Right renal pelvis (tissue), 4 donors: Measurements from ENCODE around the gene SIRT2. TPM values are rescaled to one million over a fixed set of nuclear protein-coding genes. Genes with fewer than 3 reads are reported as not detected.

Source experiments
- DNase-seq, 4 donors: peaks; one replicate each; pipeline ENCODE4 v3.0.0-alpha.2; 2013; ENCODE audit warnings: low read depth in 4 of 4, low spot score in 3 of 4, missing footprints in 1 of 4
- polyA plus RNA-seq, 4 donors: library from polyadenylated mRNA; unstranded; fragments of 120-200 nt; gene quantifications; one replicate each; pipeline ENCODE4 v1.2.1, GENCODE V29; 2013; ENCODE audit not compliant: insufficient read length in 4 of 4

Gene SIRT2
- polyA plus RNA-seq, 4 donors, result 42.0 to 46.0 (median 43.1) TPM

DNA sequence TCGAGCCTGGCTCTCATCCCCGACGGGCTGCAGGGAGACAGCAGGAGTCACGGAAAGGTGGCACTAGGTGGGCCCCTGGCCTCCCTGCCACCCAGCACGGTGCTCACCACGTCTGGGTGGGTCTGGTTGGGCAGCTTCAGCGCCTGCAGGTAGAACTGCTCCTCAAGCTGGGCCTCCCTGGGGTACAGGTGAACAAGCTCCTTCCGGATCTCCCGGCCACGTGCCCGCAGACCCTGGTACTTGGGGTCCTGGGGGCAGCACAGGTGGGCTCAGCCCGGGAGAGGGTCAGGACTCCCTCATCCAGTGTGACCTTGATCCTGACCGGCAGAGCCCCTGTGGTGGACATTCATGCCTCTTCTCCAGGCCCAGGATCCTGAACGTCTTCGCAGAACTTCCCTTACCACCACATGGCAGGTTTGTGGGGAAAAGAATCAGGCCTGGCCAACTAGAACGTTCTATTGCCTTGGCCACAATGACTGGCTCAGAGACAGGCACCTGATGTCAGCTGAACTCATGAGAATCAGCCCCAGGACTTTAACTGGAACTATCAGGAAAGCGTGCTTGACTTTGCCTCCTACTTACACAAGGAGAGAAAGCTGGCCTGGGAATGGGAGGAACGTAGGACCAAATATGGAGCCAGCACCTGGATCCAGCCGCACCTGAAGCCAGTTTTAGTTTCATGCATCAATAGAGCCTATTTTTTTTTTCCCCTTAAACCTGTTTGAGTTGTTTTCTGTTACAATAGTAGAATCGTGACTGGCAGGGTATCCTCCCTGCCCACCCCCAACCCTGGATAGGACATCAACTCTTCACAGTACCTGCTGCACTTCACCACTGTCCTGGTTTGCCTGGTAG lies 22.2 kb upstream of the SIRT2 start:
- no peak for DNase-seq

DNA sequence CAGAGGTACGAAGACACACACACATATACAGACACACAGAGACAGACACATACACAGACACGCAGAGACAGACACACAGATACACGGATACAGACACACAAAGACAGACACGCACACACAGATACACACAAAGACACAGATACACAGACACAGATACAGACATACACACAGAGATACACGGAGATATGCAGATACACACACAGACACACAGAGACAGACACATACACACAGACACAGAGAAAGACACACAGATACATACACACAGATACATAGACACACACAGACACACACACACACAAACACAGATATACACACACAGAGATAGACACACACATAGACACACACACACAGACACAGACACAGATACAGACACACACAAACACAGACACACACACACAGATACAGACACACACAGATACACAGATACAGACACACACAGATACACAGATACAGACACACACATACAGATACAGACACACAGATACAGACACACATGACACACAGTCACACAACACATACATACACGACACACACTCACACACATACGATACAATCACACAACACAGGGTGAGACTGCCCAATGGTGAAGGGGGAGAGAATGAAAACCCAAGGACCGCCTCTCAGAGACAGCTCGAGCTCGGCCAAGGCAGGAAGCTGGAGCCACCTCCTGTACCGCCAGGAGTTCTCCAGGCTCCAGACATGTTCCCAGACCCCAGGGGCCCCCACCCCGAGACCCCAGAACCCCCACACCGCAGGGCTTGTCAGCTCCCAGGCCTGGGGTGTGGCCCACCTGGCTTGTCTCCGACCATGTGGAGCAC lies 21.4 kb upstream of the SIRT2 start:
- no peak for DNase-seq

DNA sequence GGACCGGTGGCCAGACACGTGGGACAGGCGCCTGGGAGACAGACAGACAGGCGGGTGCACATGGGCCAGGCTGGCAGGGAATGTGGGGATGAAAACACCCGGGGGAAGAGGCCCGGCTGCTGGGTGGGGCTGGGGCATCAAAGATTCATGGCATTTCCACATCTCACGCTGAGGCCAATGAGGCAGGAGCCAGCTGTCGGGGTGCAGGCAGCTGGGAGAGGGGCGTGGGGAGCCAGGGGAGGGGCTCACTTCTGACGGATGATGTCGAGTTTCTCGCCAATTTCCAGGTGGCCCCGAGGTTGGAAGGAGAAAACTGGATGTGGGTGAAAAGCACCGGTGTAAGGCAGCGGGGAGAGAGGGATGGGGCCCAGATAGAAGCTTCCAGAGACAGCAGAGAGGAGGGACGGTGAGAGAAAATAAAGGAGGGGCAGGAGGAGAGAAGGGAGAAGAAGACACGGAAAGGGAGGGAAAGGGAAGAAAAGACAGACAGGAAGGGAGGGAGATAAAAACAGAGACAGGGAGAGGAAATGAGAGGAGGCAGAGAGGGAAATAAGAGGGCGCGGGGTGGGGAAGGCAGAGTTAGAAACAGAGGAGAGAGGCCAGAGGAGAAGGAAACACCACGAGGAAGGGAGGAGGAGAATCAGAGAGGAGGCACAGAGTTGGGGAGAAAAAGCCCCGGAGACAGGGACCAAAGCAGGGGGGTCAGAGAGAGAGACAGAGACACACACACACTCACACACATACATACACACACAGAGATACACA lies 20.6 kb upstream of the SIRT2 start:
- no peak for DNase-seq

DNA sequence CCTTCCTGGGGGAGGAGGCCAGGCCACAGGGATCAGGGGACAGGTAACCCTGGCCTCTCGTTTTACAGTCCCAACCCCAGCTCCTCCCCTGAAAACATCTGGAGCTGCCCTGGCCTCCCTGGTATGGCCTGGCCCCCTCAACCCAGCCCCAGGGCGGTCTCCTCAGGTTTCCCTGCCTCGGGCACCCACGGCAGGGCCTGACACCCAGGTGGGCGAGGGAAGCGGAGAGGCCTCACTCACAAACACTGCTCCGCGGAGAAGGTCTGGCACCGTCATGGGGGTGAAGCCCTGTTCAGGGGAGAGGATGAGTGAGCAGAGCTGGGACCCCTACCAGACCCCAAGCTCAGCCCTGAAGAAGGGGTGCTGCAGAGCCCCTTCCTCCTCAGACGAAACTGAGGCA lies 19.1 kb upstream of the SIRT2 start:
- no peak for DNase-seq

DNA sequence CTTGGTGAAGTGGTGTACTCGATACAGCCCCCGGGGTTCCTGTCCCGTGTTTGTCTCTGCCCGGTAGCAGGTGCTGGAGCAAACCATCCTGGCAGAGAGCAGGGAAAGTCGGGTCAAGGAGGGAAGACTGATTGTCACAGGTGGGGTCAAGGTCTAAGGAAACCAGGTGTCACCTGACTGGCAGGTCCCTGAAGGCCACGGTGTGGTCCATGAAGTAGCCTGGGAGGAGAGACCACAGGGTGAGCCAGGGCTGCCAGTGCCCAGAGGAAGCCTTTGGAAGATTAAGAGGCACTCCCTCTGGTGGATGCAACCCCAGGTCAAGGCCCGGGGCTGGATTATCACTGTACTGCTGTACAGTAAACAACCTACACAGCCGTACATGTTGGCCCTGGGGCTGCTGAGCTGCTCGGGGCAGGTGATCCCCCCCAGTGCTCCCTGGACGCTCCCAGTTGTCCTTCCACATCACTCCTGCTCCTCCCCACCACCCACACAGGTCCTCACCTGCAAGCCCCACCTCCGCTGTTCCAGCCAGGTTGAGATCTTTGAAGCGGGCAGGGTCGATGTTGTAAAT lies 18.6 kb upstream of the SIRT2 start:
- DNase-seq, result no peak

DNA sequence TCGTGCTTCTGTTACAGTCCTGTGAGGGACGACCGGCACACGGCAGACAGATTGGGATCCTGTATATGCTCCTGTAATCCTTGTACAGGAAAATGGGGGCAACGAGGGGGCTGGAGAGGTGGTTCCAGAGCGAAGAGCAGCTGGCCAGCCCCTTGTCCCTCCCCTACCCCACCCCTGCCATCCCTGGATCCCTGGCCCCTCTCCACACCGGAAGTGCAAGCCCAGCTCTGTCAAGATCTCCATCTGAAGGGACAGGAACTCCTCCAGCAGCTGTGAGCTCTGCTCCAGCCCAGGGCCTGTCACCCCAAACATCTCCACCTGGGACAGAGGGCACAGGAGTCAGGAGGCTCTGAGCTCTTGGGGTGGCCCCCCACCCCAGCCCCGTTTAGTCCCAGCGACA lies 18.1 kb upstream of the SIRT2 start:
- DNase-seq, result no peak

DNA sequence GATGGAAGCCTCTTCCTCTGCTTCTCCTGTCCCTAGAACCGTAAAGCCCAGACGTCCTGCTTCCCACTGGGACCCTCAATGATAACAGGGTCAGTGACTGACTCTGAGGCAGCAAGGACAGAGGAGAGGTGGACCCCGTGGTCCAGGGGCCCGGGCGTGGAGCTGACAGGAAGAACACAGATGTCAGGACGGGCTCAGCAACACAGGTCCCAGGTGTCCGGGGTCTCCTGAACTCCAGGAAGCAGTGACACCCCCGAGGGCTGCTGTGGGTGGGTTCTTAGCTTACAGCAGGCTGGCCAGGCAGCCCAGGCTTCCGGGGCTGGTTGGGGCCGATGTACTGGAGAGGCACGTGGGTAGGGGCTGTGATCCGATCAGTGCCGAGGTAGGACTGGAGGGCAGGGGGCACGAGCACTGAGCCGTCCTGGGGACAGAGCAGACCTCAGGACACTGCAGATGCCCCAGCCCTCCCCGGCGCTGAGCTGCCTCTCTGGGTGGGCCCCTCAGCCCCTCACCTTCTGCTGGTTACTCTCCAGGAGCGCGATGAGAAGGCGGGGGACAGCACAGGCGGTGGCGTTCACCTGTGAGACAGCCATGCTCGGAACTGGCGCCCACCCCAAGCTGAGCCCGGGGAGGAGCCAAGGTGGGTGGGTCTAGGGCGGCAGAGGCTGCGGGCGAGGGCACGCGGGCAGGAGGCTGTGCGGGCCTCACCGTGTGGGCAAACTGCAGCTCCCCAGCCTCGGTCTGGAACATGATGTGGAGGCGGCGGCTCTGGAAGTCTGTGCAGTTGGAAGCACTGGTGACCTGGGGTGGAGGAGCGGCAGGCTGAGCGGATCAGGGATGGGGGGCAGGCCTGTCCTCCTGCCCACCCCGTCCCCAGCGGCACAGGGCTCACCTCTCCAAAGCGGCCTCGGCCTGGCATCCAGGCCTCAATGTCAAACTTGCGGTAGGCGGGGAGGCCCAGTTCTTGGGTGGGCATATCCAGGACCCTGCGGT lies 16.2 kb upstream of the SIRT2 start:
- DNase-seq, result no peak

DNA sequence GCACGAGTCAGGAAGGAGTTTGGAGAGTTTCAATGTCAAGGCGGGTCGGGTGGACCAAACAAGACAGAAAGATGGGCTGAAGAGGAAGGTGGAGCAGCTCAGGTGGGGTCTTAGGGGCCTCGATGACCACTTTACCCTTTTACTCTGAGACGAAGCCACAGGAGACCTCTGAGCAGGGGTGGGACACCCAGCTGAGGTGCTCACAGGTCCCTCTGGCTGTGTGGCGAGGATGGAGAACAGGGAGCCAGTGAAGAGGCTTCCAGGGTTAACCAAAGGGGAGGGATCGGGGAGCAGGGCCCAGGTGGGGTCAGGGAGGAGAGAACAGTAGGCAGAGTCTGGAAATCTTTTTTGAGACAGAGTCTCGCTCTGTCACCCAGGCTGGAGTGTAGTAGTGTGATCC lies 14.5 kb upstream of the SIRT2 start:
- no peak for DNase-seq

DNA sequence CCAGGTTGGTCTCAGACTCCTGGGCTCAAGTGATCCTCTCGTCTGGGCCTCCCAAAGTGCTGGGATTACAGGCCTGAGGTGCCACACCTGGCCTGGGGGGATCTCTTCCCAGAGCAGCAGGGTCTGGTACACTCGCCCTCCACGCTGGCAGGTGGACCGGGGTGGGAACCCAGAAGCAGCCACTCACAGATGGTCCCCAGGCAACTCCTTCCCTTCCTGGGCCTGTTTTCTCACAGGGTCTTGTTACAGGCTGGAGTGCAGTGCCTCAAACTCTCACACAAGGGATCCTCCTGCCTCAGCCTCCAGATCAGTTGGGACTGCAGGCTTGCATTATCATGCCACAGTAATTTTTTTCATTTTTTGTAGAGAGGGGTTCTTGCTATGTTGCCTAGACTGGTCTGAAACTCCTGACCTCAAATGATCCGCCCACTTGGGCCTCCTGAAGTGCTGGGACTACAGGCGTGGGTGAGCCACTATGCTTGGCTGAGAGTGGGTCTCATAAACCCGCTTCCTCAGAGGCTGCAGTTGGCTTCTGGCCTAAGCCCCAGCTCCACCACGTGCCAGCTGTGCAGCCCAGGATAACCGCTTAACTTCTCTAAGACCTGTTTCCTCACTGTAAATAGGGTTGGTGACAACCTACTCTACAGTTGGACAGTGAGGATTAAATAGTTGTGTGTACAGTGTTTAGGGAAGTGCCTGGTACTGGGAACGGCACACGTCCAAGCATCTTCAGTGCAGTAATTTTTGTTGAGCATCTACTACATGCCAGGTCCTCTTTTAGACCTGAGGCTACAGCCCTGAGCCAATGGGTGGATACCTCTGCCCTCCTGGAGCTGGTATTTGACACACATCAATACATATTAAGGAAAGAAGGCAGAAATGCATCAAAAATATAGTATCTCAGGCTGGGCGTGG lies 13.4 kb upstream of the SIRT2 start:
- DNase-seq, result no peak

DNA sequence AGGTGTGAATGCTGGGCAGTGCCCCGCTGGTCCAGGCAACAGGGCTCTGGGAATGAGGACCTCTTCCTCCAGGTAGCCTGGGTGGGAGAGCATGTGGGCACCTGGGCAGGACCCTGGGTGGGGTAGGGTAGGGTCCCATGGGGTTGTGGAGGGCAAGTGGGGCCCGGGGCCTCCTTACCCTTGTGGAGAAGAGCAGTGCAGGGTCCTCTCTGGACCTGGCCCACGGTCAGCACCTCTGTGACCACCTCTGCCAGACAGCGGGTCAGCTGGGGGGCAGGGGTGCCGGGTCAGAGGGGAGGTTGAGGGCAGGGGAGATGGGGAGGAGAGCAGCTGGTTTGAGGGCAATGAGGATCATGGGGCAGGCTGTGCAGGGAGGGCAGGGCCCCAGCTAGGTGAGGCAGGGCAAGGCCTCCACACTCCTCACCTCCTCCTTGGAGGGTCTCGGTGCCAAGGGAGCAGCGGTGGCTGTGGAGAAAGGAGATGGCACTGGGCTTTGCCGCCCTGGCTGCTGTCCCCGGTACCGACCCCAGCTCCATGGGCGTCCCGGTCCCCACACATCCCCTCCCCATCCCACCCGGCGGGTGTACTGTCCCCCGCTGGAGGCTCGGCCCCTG lies 12.1 kb upstream of the SIRT2 start:
- DNase-seq, result no peak

DNA sequence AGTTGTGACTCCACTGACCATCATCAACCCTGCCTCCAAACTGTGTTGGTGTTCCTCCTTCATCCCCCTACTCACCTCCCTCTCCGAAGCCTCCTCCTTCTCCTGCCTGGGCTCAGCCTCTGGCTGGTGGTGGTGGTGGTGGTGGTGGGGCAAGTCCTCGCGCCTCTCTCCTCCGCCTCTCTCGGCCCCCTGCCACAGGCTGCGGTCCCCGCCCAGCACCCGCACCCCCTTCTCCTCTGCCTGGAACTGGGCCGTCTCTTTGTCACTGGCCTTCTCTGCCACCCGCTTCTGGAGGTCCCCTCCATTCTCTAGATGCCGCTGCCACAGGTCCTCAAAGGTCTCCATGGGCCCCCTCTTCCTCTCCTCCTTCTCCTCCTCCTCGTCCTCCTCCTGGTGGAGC lies 11.1 kb upstream of the SIRT2 start:
- DNase-seq, result no peak

DNA sequence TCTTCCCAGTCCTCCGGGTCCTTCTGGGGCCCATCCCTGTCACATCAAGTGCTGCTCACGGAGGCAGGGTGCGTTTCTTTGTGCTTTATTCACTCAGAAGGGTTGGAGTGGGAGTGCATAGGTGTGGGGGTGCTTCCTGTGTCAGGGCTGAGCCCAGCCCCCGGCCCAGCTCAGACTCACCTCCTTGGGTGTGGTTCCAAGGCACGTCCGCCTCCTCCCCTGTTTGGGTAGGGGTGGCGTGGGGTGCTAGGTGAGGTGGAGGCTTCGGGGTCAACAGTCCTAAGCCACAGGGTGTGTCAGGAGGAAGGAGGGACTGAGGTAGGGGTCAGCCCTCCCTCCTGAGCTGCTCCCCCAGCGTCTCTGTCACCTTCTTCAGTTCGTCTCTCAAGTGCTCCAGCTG lies 9.5 kb upstream of the SIRT2 start:
- no peak for DNase-seq

DNA sequence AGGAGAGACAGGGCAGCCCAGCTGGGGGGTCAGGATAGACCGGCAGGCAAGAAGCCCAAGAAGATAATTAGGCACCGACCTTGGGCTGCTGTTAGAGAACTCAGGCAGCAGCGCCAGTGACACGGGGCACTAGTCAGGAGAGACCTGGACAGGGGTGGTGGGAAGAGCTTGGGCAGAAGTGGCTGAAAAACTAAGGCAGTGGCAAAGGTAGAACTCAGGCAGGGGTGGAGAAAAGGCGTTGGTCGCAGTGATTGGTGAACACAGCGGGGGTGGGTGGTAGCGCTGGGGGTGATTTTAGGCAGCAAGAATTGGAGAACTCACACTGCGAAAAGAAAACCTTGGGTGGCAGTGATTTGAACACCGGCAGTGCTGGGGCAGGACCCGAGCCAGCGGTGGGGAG lies 8.3 kb upstream of the SIRT2 start:
- no peak for DNase-seq

DNA sequence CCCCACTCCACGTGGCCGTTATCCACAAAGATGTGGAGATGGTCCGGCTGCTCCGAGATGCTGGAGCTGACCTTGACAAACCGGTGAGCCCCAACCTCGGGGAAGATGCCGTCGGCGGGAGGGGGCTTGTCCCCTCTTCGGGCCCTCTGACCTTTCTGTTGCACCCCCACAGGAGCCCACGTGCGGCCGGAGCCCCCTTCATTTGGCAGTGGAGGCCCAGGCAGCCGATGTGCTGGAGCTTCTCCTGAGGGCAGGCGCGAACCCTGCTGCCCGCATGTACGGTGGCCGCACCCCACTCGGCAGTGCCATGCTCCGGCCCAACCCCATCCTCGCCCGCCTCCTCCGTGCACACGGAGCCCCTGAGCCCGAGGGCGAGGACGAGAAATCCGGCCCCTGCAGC lies 7.8 kb upstream of the SIRT2 start:
- DNase-seq, result no peak

DNA sequence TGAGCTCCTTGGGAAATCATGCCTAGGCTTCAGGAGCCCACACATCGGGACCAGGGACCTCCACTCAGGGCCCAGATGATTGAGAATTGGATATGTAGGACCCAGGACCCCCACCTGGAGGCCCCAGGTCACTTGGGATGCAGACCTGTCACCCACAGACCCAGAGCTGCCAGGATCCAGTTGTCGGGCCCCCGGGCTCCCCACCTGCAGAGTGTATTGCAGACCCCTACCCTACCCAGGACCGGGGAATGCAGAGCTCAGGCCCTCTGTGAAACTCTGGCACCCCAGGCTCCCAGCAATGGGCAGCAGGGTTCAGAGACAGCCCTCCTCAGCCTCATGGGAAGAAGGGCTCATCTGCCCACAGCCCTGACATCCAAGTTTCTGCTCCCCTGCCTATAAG lies 6.2 kb upstream of the SIRT2 start:
- no peak for DNase-seq

DNA sequence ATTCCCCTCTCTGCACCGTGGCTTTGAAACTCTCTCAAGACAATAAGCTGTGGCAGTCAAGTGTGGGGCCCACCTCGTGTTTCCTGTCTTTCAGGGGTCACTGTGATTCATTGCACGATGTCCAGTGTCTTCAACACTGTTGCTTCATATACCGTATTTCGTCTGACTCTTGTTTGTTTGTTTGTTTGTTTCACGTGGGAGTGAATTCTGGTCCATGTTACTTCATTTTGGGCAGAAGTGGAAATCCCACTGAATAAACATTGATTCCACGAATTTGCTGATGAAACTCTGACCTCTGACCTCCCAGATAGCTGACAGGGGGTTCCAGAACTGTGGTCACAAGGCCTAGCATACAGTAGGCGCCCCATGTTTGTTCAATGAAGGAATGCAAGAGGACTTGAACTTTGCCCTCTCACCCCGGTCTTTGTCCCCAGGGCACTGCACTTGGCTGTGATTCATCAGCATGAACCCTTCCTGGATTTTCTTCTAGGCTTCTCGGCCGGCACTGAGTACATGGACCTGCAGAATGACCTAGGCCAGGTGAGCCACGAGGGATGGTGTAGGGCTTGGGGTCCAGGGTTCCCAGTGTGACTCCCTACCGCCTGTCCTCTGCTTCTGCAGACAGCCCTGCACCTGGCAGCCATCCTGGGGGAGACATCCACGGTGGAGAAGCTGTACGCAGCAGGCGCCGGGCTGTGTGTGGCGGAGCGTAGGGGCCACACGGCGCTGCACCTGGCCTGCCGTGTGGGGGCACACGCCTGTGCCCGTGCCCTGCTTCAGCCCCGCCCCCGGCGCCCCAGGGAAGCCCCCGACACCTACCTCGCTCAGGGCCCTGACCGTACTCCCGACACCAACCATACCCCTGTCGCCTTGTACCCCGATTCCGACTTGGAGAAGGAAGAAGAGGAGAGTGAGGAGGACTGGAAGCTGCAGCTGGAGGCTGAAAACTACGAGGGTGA lies 5.4 kb upstream of the SIRT2 start:
- DNase-seq, result no peak

DNA sequence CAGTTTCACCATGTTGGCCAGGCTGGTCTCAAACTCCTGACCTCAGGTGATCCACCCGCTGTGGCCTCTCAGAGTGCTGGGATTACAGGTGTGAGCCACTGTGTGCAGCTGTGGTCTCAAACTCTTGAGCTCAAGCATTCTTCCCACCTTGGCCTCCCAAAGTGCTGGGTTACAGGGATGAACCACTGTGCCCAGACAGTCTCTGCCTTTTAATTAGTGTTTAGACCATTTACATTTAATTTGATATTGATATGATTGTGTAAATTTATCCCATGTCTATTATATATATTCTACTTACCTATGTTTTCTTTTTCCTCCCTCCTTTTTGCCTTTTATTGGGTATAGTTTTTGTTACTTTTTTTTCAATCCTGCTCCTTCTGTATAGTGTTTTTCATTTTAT lies 2.3 kb upstream of the SIRT2 start:
- DNase-seq, result no peak
